ENCODE results near the gene REST.

Gene REST

DNA sequence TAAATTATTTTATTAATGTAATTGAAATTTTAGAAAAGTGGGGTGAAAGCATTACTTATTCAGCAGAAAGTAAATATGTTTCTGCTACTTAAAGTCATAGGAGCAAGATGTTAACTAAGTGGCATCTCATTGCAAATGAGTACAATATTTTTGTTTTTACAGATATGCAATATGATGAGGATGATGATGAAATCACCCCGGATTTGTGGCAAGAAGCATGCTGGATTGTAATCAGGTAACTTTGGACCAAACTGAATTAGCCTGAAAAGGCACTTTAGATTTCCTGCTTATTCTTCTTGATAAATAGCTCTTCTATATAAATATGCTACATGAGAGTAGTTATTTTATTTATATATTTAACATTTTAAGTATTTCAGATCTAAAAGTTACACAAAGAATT lies 78.5 kb downstream of the REST start (continued):
- TF ChIP-seq, protein P1, sequence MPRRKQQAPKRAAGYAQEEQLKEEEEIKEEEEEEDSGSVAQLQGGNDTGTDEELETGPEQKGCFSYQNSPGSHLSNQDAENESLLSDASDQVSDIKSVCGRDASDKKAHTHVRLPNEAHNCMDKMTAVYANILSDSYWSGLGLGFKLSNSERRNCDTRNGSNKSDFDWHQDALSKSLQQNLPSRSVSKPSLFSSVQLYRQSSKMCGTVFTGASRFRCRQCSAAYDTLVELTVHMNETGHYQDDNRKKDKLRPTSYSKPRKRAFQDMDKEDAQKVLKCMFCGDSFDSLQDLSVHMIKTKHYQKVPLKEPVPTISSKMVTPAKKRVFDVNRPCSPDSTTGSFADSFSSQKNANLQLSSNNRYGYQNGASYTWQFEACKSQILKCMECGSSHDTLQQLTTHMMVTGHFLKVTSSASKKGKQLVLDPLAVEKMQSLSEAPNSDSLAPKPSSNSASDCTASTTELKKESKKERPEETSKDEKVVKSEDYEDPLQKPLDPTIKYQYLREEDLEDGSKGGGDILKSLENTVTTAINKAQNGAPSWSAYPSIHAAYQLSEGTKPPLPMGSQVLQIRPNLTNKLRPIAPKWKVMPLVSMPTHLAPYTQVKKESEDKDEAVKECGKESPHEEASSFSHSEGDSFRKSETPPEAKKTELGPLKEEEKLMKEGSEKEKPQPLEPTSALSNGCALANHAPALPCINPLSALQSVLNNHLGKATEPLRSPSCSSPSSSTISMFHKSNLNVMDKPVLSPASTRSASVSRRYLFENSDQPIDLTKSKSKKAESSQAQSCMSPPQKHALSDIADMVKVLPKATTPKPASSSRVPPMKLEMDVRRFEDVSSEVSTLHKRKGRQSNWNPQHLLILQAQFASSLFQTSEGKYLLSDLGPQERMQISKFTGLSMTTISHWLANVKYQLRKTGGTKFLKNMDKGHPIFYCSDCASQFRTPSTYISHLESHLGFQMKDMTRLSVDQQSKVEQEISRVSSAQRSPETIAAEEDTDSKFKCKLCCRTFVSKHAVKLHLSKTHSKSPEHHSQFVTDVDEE (CRISPR knock-in tag; IDR thresholded peaks at IDR 0.05), result no peak
- TF ChIP-seq SNAI2 (CRISPR knock-in tag; IDR thresholded peaks at IDR 0.05), result no peak
- TF ChIP-seq, protein P2, sequence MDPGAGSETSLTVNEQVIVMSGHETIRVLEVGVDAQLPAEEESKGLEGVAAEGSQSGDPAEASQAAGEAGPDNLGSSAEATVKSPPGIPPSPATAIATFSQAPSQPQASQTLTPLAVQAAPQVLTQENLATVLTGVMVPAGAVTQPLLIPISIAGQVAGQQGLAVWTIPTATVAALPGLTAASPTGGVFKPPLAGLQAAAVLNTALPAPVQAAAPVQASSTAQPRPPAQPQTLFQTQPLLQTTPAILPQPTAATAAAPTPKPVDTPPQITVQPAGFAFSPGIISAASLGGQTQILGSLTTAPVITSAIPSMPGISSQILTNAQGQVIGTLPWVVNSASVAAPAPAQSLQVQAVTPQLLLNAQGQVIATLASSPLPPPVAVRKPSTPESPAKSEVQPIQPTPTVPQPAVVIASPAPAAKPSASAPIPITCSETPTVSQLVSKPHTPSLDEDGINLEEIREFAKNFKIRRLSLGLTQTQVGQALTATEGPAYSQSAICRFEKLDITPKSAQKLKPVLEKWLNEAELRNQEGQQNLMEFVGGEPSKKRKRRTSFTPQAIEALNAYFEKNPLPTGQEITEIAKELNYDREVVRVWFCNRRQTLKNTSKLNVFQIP (CRISPR knock-in tag; IDR thresholded peaks at IDR 0.05; ENCODE audit: borderline replicate concordance, low read depth), result no peak

DNA sequence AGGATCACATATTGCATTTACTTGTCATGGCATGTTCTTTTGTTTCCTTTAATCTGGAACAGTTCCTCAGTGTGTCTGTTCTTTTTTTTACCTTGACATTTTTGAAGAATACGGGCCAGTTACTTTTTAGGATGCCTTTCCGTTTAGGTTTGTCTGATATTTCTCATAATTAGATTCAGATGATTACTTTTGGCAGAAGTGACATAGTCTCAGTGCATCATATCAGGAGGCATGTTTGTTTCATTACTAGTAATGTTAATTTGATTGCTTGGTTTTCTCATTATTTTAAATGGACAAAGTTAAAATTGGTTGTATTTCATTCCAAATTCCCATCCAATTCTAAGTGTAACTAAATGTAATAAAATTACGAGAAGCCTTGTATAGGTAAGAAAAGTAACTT lies 79.3 kb downstream of the REST start:
- ATAC-seq, result peak; percentile 57; the same call in 2 of the 3 replicates
- TF ChIP-seq ZFP3 (CRISPR knock-in tag; IDR thresholded peaks at IDR 0.05), result no peak
- no peak for TF ChIP-seq TOX (CRISPR knock-in tag; IDR thresholded peaks at IDR 0.05; ENCODE audit: borderline replicate concordance)
- TF ChIP-seq ZFP30 (CRISPR knock-in tag; IDR thresholded peaks at IDR 0.05), result no peak
- 0 out of 2 replicates have a peak, but pooled peaks have one; percentile 21 for TF ChIP-seq CREB5 (CRISPR knock-in tag; IDR thresholded peaks at IDR 0.05; ENCODE audit: low read depth)
- no peak for TF ChIP-seq BACH2 (CRISPR knock-in tag; IDR thresholded peaks at IDR 0.05; ENCODE audit: borderline replicate concordance)
- TF ChIP-seq ARNTL (CRISPR knock-in tag; IDR thresholded peaks at IDR 0.05; ENCODE audit: borderline replicate concordance, low read depth), result no peak
- no peak for TF ChIP-seq ZNF8 (CRISPR knock-in tag; IDR thresholded peaks at IDR 0.05)
- peak; percentile 80 for TF ChIP-seq ISL1 (CRISPR knock-in tag; IDR thresholded peaks at IDR 0.05)
- TF ChIP-seq, protein P3, sequence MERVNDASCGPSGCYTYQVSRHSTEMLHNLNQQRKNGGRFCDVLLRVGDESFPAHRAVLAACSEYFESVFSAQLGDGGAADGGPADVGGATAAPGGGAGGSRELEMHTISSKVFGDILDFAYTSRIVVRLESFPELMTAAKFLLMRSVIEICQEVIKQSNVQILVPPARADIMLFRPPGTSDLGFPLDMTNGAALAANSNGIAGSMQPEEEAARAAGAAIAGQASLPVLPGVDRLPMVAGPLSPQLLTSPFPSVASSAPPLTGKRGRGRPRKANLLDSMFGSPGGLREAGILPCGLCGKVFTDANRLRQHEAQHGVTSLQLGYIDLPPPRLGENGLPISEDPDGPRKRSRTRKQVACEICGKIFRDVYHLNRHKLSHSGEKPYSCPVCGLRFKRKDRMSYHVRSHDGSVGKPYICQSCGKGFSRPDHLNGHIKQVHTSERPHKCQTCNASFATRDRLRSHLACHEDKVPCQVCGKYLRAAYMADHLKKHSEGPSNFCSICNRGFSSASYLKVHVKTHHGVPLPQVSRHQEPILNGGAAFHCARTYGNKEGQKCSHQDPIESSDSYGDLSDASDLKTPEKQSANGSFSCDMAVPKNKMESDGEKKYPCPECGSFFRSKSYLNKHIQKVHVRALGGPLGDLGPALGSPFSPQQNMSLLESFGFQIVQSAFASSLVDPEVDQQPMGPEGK (CRISPR knock-in tag; IDR thresholded peaks at IDR 0.05; ENCODE audit: borderline replicate concordance), result no peak

- no peak for ATAC-seq
- TF ChIP-seq ZC3H10 (CRISPR knock-in tag; IDR thresholded peaks at IDR 0.05), result no peak
- no peak for TF ChIP-seq ZNF70 (CRISPR knock-in tag; IDR thresholded peaks at IDR 0.05)
- no peak for TF ChIP-seq RARB (CRISPR knock-in tag; IDR thresholded peaks at IDR 0.05)
- no peak for TF ChIP-seq ZFP3 (CRISPR knock-in tag; IDR thresholded peaks at IDR 0.05)
- no peak for TF ChIP-seq ARNTL (CRISPR knock-in tag; IDR thresholded peaks at IDR 0.05; ENCODE audit: borderline replicate concordance, low read depth)
- TF ChIP-seq, protein P3 (CRISPR knock-in tag; IDR thresholded peaks at IDR 0.05; ENCODE audit: borderline replicate concordance), result no peak
- TF ChIP-seq ISL1 (CRISPR knock-in tag; IDR thresholded peaks at IDR 0.05), result no peak
- no peak for TF ChIP-seq ZNF8 (CRISPR knock-in tag; IDR thresholded peaks at IDR 0.05)
- TF ChIP-seq ESRRG (CRISPR knock-in tag; IDR thresholded peaks at IDR 0.05), result no peak
These were observed 82.6 kb downstream of the REST start for GRCh38 chr4:56990109-56990905.

DNA sequence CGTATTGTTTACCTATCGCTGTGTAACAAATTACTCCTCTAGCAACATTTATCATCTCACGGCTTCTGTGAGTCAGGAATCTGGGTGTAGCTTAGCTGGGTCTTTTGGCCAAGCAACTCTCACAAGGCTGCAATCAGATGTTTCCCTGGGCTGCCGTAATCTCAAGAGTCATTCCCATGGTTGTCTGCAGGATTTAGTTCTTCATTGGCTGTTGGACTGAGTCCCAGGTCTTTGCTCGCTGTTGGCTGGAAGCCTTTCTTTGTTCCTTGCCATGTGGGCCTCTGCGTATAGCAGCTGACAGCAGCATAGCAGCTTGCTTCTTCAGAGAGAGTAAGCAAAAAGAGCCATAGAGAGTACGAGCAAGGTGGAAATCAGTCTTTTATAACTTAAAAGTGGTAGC lies 87.8 kb downstream of the REST start:
- ATAC-seq, result peak; percentile 83
- 0 out of 2 replicates have a peak, but pooled peaks have one; percentile 31 for TF ChIP-seq CSDC2 (CRISPR knock-in tag; IDR thresholded peaks at IDR 0.05)
- TF ChIP-seq SNAI2 (CRISPR knock-in tag; IDR thresholded peaks at IDR 0.05), result peak; percentile 46; the same call in 1 of the 2 replicates
- TF ChIP-seq PPARA (CRISPR knock-in tag; IDR thresholded peaks at IDR 0.05; ENCODE audit: borderline replicate concordance), result no peak
- peak; percentile 34 for TF ChIP-seq ISL1 (CRISPR knock-in tag; IDR thresholded peaks at IDR 0.05)
